Fibroblast of lung (primary cell): ENCODE measurements around the gene PPIG.

Experiments used
- CTCF ChIP-seq, 2 donors: IDR thresholded peaks in 1 of 2; conservative IDR thresholded peaks in 1 of 2; 1 replicate in 1 of 2; 2 replicates in 1 of 2; pipeline ENCODE4 v1.5.1; 2011 to 2012; ENCODE audit warnings: low read length in 2 of 2, control low read depth in 1 of 2, inconsistent platforms in 1 of 2, low read depth in 1 of 2, mild to moderate bottlenecking in 1 of 2
- EZH2 ChIP-seq: IDR thresholded peaks from 2 replicates; pipeline ENCODE4 v1.5.1; 2012; ENCODE audit warnings: low read length, control low read depth, mild to moderate bottlenecking; ENCODE audit errors: missing control alignments

- no peak for TF ChIP-seq CTCF (conservative IDR thresholded peaks at IDR 0.05 in 1 of 2, IDR thresholded peaks at IDR 0.05 in 1 of 2; ENCODE audit: low read depth in 1 of 2, low read length in 2 of 2)
- TF ChIP-seq EZH2, result no peak
Observed at GRCh38 chr2:169640104-169640503, 56.0 kb downstream of the PPIG start.
